ENCODE data around the gene VIPR1. TPM values are rescaled to one million over a fixed set of nuclear protein-coding genes. Genes with fewer than 3 reads are reported as not detected.

Gene VIPR1
- total RNA-seq, 1 experiment from 2014 or later: 3.7 TPM

- POLR2A ChIA-PET (ENCODE audit: unreplicated experiment): no interaction called here
- TF ChIP-seq CTCF (conservative IDR thresholded peaks at IDR 0.05; ENCODE audit: low read depth, low read length): no peak
Observed at GRCh38 chr3:42520906-42521305, 18.5 kb downstream of the VIPR1 start.

GRCh38 chr3:42524751-42525150 lies 22.3 kb downstream of the VIPR1 start:
- no peaks in the 10 kb centered on the region for H3K4me1 ChIP-seq (ENCODE audit: insufficient read depth, low read length)
- intact Hi-C loops (cut with micrococcal nuclease): no loop called here
- no peaks in the 10 kb centered on the region for H3F3A ChIP-seq (ENCODE audit: low read length, unreplicated experiment)
- no peaks in the 10 kb centered on the region for H4K20me1 ChIP-seq (ENCODE audit: low read length)
- no peaks in the 10 kb centered on the region for H3K9me3 ChIP-seq (ENCODE audit: low read length)
- no peak overlapping the region for H2AFZ ChIP-seq (ENCODE audit: low read length)
- H3K36me3 ChIP-seq (ENCODE audit: low read depth, low read length): no peaks in the 10 kb centered on the region
- ChIA-PET POLR2A (ENCODE audit: unreplicated experiment) (no interaction called here), CTCF (no interaction called here)
- H3K9me2 ChIP-seq (replicated peaks; ENCODE audit: low read length): no peaks in the 10 kb centered on the region
- H3K27me3 ChIP-seq (ENCODE audit: low read length): no peaks in the 10 kb centered on the region
- H3K4me3 ChIP-seq (ENCODE audit: low read length): no peak overlapping the region
- DNase-seq: no peak
- no TSS peak for BruUV-seq (replicated peaks)
- H3K27ac ChIP-seq (ENCODE audit: low read length): no peak overlapping the region
- no peak overlapping the region for H3K4me2 ChIP-seq (ENCODE audit: low read length)
- TF ChIP-seq EZH2 (IDR thresholded peaks at IDR 0.05; ENCODE audit: low read length, unreplicated experiment) (no peak), CTCF (conservative IDR thresholded peaks at IDR 0.05; ENCODE audit: low read depth, low read length) (no peak), EZH2phosphoT487 (IDR thresholded peaks at IDR 0.05; ENCODE audit: borderline replicate concordance, low read length) (no peak)
- no peak overlapping the region for H3K9ac ChIP-seq (ENCODE audit: low read length)
- no peaks in the 10 kb centered on the region for H3K79me2 ChIP-seq (ENCODE audit: low read length)
- no peak for ATAC-seq

More at GRCh38 chr3:42520906-42521305, 18.5 kb downstream of the VIPR1 start:
- H3K4me1 ChIP-seq (ENCODE audit: insufficient read depth, low read length): no peaks in the 10 kb centered on the region
- no peaks in the 10 kb centered on the region for H3K27me3 ChIP-seq (ENCODE audit: low read length)
- no peaks in the 10 kb centered on the region for H4K20me1 ChIP-seq (ENCODE audit: low read length)
- H3K9me2 ChIP-seq (replicated peaks; ENCODE audit: low read length): no peaks in the 10 kb centered on the region
- CTCF ChIA-PET: no interaction called here
- ATAC-seq (no peak), DNase-seq (no peak)
- H3K36me3 ChIP-seq (ENCODE audit: low read depth, low read length): no peaks in the 10 kb centered on the region
- H3K79me2 ChIP-seq (ENCODE audit: low read length): no peaks in the 10 kb centered on the region
- no peak overlapping the region for H3K4me2 ChIP-seq (ENCODE audit: low read length)
- H2AFZ ChIP-seq (ENCODE audit: low read length): no peak overlapping the region
- intact Hi-C loops (cut with micrococcal nuclease): no loop called here
- no TSS peak for BruUV-seq (replicated peaks)
- H3K4me3 ChIP-seq (ENCODE audit: low read length): no peak overlapping the region
- no peak overlapping the region for H3K9ac ChIP-seq (ENCODE audit: low read length)
- H3K27ac ChIP-seq (ENCODE audit: low read length): no peak overlapping the region
- no peaks in the 10 kb centered on the region for H3K9me3 ChIP-seq (ENCODE audit: low read length)
- H3F3A ChIP-seq (ENCODE audit: low read length, unreplicated experiment): no peaks in the 10 kb centered on the region

GRCh38 chr3:42525212-42525611 lies 22.8 kb downstream of the VIPR1 start:
- no peaks in the 10 kb centered on the region for H4K20me1 ChIP-seq (ENCODE audit: low read length)
- H3K9me2 ChIP-seq (replicated peaks; ENCODE audit: low read length): no peaks in the 10 kb centered on the region
- no peak overlapping the region for H3K4me2 ChIP-seq (ENCODE audit: low read length)
- H3K4me3 ChIP-seq (ENCODE audit: low read length): no peak overlapping the region
- no peaks in the 10 kb centered on the region for H3F3A ChIP-seq (ENCODE audit: low read length, unreplicated experiment)
- H3K9me3 ChIP-seq (ENCODE audit: low read length): no peaks in the 10 kb centered on the region
- intact Hi-C loops (cut with micrococcal nuclease): no loop called here
- H3K36me3 ChIP-seq (ENCODE audit: low read depth, low read length): no peaks in the 10 kb centered on the region
- H3K27me3 ChIP-seq (ENCODE audit: low read length): no peaks in the 10 kb centered on the region
- BruUV-seq (replicated peaks): no TSS peak
- H2AFZ ChIP-seq (ENCODE audit: low read length): no peak overlapping the region
- H3K27ac ChIP-seq (ENCODE audit: low read length): no peak overlapping the region
- no peaks in the 10 kb centered on the region for H3K4me1 ChIP-seq (ENCODE audit: insufficient read depth, low read length)
- DNase-seq (no peak), ATAC-seq (no peak)
- H3K9ac ChIP-seq (ENCODE audit: low read length): no peak overlapping the region
- CTCF ChIA-PET: no interaction called here
- POLR2A ChIA-PET (ENCODE audit: unreplicated experiment): no interaction called here
- H3K79me2 ChIP-seq (ENCODE audit: low read length): no peaks in the 10 kb centered on the region
- TF ChIP-seq EZH2 (IDR thresholded peaks at IDR 0.05; ENCODE audit: low read length, unreplicated experiment) (no peak), EZH2phosphoT487 (IDR thresholded peaks at IDR 0.05; ENCODE audit: borderline replicate concordance, low read length) (no peak), CTCF (conservative IDR thresholded peaks at IDR 0.05; ENCODE audit: low read depth, low read length) (no peak)
